Naive thymus-derived CD4-positive, alpha-beta T cell (primary cell): ENCODE results near the gene CHRNA1. TPM values are rescaled to one million over a fixed set of nuclear protein-coding genes. Genes with fewer than 3 reads are reported as not detected.

ENCODE experiments used
- ATAC-seq: fragments of 150-1000 bp; cut with Tn5 transposase; 2 replicates; pipeline ENCODE4 v1.10.0; 2021; ENCODE audit warnings: mild to moderate bottlenecking, moderate library complexity
- CTCF ChIA-PET: fragments of 350-600 bp; sonication (Branson Sonifier 250); formaldehyde crosslinking; loops from one replicate; lab custom pipeline; 2021; ENCODE audit warnings: antibody characterized with exemption; lab: Charles Lee
- POLR2A ChIA-PET: fragments of 350-600 bp; sonication (Branson Sonifier 250); formaldehyde crosslinking; loops from one replicate; lab custom pipeline; 2021; ENCODE audit warnings: antibody characterized with exemption, inconsistent platforms; lab: Charles Lee
- DNase-seq, 9 donors: peaks; one replicate each; pipeline versions ENCODE4 v3.0.0 to v3.0.0-alpha.2; 2020 to 2022; ENCODE audit warnings: mixed read lengths in 1 of 9
- H3K27ac ChIP-seq: one replicate; pipeline ENCODE4 v1.7.0; 2013; ENCODE audit warnings: mild to moderate bottlenecking, low read depth, low read length, moderate library complexity
- H3K27me3 ChIP-seq, 2 donors: one replicate each; pipeline ENCODE4 v1.7.0; 2013; ENCODE audit warnings: low read length in 2 of 2, mild to moderate bottlenecking in 2 of 2, moderate library complexity in 2 of 2; ENCODE audit not compliant: control insufficient read depth in 2 of 2, insufficient read depth in 2 of 2
- H3K36me3 ChIP-seq, 3 experiments: 1 replicate in 2 of 3; 2 replicates in 1 of 3; pipeline ENCODE4 v1.7.0; 2013; ENCODE audit warnings: low read length in 3 of 3, mild to moderate bottlenecking in 3 of 3, moderate library complexity in 1 of 3; ENCODE audit not compliant: insufficient read depth in 3 of 3, control insufficient read depth in 2 of 3
- H3K4me1 ChIP-seq, 2 donors: one replicate each; pipeline ENCODE4 v1.7.0; 2013; ENCODE audit warnings: low read length in 2 of 2, mild to moderate bottlenecking in 2 of 2, moderate library complexity in 1 of 2; ENCODE audit not compliant: control insufficient read depth in 2 of 2, insufficient read depth in 2 of 2
- H3K4me3 ChIP-seq: 2 replicates; pipeline ENCODE4 v1.7.0; 2013; ENCODE audit warnings: mild to moderate bottlenecking, low read length
- H3K9me3 ChIP-seq, 3 experiments: 1 replicate in 2 of 3; 2 replicates in 1 of 3; pipeline ENCODE4 v1.7.0; 2013; ENCODE audit warnings: low read length in 3 of 3; ENCODE audit not compliant: control insufficient read depth in 2 of 3
- H3K27ac Mint-ChIP-seq, 9 donors: one replicate each; pipeline ENCODE4 v1.8.0; 2020 to 2022; ENCODE audit warnings: mixed read lengths in 9 of 9, mild to moderate bottlenecking in 8 of 9, moderate library complexity in 5 of 9, inconsistent platforms in 2 of 9
- H3K27me3 Mint-ChIP-seq, 5 donors: one replicate each; pipeline ENCODE4 v1.8.0; 2021 to 2022; ENCODE audit warnings: mixed read lengths in 5 of 5, mild to moderate bottlenecking in 1 of 5
- H3K36me3 Mint-ChIP-seq, 5 donors: one replicate each; pipeline ENCODE4 v1.8.0; 2020 to 2022; ENCODE audit warnings: mixed read lengths in 5 of 5, mild to moderate bottlenecking in 3 of 5, inconsistent platforms in 1 of 5
- H3K4me1 Mint-ChIP-seq, 7 donors: one replicate each; pipeline ENCODE4 v1.8.0; 2020 to 2022; ENCODE audit warnings: mixed read lengths in 7 of 7, mild to moderate bottlenecking in 3 of 7, inconsistent platforms in 1 of 7
- H3K4me3 Mint-ChIP-seq, 10 donors: one replicate each; pipeline ENCODE4 v1.8.0; 2020 to 2022; ENCODE audit warnings: mild to moderate bottlenecking in 10 of 10, mixed read lengths in 10 of 10, moderate library complexity in 6 of 10, inconsistent platforms in 2 of 10
- H3K9me3 Mint-ChIP-seq, 11 donors: one replicate each; pipeline ENCODE4 v1.8.0; 2020 to 2022; ENCODE audit warnings: mixed read lengths in 11 of 11, mild to moderate bottlenecking in 4 of 11, inconsistent platforms in 1 of 11, moderate library complexity in 1 of 11
- intact Hi-C, 2 donors: fragments of 100-400 bp; cut with micrococcal nuclease; formaldehyde crosslinking; loops; one replicate each; pipeline ENCODE4 v1.15.1; 2023
- polyA plus RNA-seq, 2 donors: library from polyadenylated mRNA; unstranded; fragments of 300-500 nt; fragmentation: Illumina TruSeq; gene quantifications; one replicate each; pipeline ENCODE4 v1.2.3, GENCODE V29; 2021
- total RNA-seq, 6 experiments: library from RNA in 5 of 6; stranded (reverse) in 5 of 6; gene quantifications; 1 replicate in 5 of 6; 2 replicates in 1 of 6; pipeline ENCODE4 v1.2.3 and lab custom pipeline; 2021 to 2026

CHRNA1 gene
- total and polyA plus RNA-seq, 7 experiments from 2014 or later = not detected

DNA sequence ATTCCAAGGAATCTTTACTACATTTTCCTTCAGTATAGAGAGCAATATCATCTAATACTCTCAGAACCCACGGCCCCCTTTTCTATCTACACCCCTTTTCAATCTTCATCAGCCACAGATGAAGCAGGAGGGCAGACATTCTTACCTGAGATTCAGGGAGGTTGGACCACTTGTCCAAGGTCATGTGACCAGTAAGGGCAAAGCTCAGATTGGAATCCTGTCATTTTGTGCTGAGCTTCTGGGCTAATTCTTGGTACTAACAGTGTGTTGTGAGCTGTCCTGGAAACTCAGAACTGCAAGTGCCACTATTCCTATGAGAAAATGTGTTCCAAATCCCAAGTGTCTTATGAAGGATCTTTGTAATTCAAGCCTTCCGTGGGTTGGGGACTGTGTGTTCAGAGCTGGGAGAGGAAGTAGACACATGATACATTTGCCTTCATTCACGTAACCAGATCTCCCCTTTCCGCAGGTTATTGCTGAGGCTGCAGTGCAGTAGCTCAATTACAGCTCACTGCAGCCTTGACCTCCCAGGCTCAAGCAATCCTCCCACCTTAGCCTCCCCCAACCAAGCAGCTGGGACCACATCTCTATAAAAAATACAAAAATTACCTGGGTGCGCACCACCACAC, 3.3 kb downstream of the CHRNA1 start:
- H3K4me3 Mint-ChIP-seq = no peak overlapping the region
- H3K36me3 ChIP-seq = no peaks in the 10 kb centered on the region
- no peak overlapping the region for H3K4me3 ChIP-seq
- intact Hi-C loops = no loop called here
- DNase-seq (no peak), ATAC-seq (no peak)
- H3K27ac Mint-ChIP-seq = no peak overlapping the region
- no peaks in the 10 kb centered on the region for H3K9me3 ChIP-seq
- H3K27ac ChIP-seq = no peak overlapping the region
- no peaks in the 10 kb centered on the region for H3K4me1 ChIP-seq
- peaks cover 0 to 14% (median 0%) of the 10 kb centered on the region in 5 donors for H3K27me3 Mint-ChIP-seq
- H3K4me1 Mint-ChIP-seq = peaks cover 0 to 10% (median 9%) of the 10 kb centered on the region in 7 donors
- ChIA-PET CTCF (no interaction called here), POLR2A (no interaction called here)
- no peaks in the 10 kb centered on the region for H3K27me3 ChIP-seq
- no peaks in the 10 kb centered on the region for H3K36me3 Mint-ChIP-seq
- peaks cover 0 to 2% (median 0%) of the 10 kb centered on the region in 11 donors for H3K9me3 Mint-ChIP-seq

DNA sequence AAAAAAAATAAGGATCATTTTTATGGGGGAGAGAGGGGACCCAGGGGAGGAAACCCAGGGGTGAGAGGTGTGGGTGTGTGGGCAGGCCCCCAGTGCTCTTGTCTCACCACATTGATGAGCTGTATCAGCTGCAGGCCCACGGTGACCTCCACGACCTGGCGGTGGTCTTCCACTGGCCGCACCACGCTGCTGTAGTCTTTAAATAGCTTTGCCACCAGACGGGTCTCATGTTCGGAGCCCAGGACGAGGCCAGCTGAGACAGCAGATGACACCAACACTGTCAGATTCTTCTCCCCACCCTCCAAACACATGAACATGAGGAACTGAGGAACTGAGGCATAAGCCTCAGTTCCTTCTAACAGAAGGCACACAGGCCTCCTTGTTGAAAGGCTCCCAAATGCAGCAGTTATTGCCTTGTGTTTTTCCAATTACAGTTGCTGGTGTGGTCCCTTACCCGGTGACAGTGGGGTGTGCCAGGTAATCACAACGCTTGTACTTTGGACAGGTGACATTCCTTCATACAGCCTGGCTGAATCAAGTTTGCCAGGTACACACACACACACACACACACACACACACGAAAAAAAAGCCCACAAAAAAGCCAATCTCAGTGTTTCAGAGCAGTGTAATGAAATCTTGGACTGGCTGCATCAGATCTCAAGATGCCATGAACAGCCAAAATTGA, 4.7 kb downstream of the CHRNA1 start:
- Histone ChIP-seq H3K4me1 (no peaks in the 10 kb centered on the region), H3K27me3 (no peaks in the 10 kb centered on the region), H3K9me3 (no peaks in the 10 kb centered on the region), H3K4me3 (no peak overlapping the region), H3K36me3 (no peaks in the 10 kb centered on the region), H3K27ac (no peak overlapping the region)
- Mint-ChIP-seq H3K4me3 (no peak overlapping the region), H3K4me1 (peaks cover 0 to 10% (median 9%) of the 10 kb centered on the region in 7 donors), H3K9me3 (peaks cover 0 to 2% (median 0%) of the 10 kb centered on the region in 11 donors), H3K27ac (no peak overlapping the region), H3K27me3 (peaks cover 0 to 12% (median 0%) of the 10 kb centered on the region in 5 donors), H3K36me3 (no peaks in the 10 kb centered on the region)
- intact Hi-C loops = no loop called here
- ChIA-PET POLR2A (no interaction called here), CTCF (interaction anchor here (1.1 kb wide), 1 partner anchor 15 kb away, joined by 4 read pairs; no protein-coding TSS in a partner anchor)
- DNase-seq (no peak), ATAC-seq (no peak)

DNA sequence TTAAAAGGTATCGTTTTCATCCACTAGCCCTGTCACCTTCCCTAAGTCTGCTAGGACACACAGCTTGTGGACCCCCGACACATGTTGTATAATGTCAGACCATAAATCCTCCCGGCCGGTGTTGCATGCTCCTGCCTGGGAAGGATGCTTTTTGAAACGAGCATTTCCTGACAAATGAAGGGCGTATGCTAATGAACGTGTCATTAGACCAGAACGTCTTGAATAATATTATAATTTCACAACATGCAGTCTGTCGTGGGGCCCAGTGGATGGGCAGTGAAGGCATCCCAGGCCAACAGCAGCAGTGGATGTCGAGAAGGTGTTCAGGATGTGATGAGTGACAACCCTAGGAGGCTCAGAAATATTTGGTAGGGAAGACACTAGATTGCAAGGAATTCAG, 7.5 kb downstream of the CHRNA1 start:
- peaks cover 0 to 10% (median 0%) of the 10 kb centered on the region in 5 donors for H3K27me3 Mint-ChIP-seq
- no peaks in the 10 kb centered on the region for H3K36me3 Mint-ChIP-seq
- no peak for DNase-seq
- ChIA-PET CTCF (no interaction called here), POLR2A (no interaction called here)
- H3K4me3 Mint-ChIP-seq = no peak overlapping the region
- no peaks in the 10 kb centered on the region for H3K9me3 ChIP-seq
- peaks cover 0 to 23% of the 10 kb centered on the region in 2 donors for H3K4me1 ChIP-seq
- no peaks in the 10 kb centered on the region for H3K36me3 ChIP-seq
- no peak overlapping the region for H3K27ac Mint-ChIP-seq
- H3K4me1 Mint-ChIP-seq = peaks cover 0 to 13% (median 0%) of the 10 kb centered on the region in 7 donors
- intact Hi-C loops = no loop called here
- H3K4me3 ChIP-seq = no peak overlapping the region
- H3K27me3 ChIP-seq = no peaks in the 10 kb centered on the region
- peaks cover 0 to 2% (median 0%) of the 10 kb centered on the region in 11 donors for H3K9me3 Mint-ChIP-seq
- H3K27ac ChIP-seq = no peak overlapping the region
- no peak for ATAC-seq

DNA sequence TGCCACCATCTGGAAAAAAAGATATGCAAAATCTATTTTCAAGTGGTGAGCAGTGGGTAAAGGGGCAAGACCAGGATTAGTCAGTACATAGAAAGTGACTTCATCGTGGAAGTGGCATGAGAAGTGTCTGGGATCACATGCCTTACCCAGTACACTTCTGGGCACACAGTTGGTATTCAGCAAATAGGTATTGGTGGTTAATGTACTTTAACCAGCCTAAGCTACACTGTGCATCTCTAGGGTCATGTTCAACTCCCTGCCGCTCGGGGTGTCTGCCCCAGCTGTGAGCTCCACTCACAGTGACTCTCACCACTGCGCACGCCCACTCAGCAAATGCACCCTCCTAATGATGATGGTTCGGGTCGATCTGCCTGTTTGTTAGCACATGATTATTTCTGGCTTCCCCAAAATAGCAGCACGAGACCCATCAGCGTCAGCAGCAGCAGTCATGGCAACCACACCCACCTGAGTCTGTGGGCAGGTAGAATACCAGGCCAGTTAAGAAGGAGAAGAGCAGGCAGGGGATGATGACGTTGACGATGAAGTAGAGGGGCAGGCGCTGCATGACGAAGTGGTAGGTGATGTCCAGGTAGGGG, 11.1 kb downstream of the CHRNA1 start:
- intact Hi-C loops = loop anchor here in 1 of 2 donors (5.0 kb wide), 3 partner anchors 36 to 414 kb away; partner anchors contain the start of gene ATF2
- Histone ChIP-seq H3K4me3 (no peak overlapping the region), H3K9me3 (no peaks in the 10 kb centered on the region), H3K27ac (no peak overlapping the region), H3K4me1 (peaks cover 8 to 49% of the 10 kb centered on the region in 2 donors), H3K27me3 (no peaks in the 10 kb centered on the region), H3K36me3 (no peaks in the 10 kb centered on the region)
- Mint-ChIP-seq H3K4me1 (peaks cover 7 to 31% (median 16%) of the 10 kb centered on the region in 7 donors), H3K27me3 (peaks cover 0 to 22% (median 3%) of the 10 kb centered on the region in 5 donors), H3K4me3 (peak overlapping the region in 1 of 10 donors; percentile 44), H3K36me3 (no peaks in the 10 kb centered on the region), H3K27ac (peak overlapping the region in 2 of 9 donors; percentile 62 to 76), H3K9me3 (no peaks in the 10 kb centered on the region)
- ChIA-PET POLR2A (no interaction called here), CTCF (no interaction called here)
- DNase-seq (no peak), ATAC-seq (peak; percentile 28)

DNA sequence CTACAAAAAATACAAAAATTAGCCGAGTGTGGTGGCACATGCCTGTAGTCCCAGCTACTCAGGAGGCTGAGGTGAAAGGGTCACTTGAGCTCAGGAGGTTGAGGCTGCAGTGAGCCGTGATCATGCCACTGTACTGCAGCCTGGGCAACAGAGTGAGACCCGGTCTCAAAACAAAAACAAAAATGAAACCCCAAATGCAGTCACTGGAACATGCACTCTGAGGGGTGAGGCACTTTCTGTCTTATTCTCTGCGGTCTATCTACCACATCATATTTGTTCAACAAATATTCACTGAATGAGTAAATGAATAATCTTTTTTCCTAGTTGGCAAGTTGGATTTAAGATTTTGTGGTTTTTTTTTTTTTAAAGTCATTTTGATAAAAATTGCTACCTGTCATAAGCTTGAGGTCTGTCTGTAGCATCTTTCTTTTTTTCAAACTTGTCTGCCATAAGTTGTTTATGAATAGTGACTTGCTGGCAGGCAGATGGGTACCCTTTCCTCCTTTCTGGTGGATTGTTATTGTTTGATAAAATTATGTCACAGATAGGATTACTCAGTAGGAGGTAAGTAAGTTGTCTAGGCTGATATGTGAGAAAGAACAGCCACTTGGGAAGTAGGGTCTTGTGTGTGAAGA, 11.8 kb downstream of the CHRNA1 start:
- ChIA-PET POLR2A (no interaction called here), CTCF (no interaction called here)
- Mint-ChIP-seq H3K4me3 (peak overlapping the region in 1 of 10 donors; percentile 44), H3K36me3 (no peaks in the 10 kb centered on the region), H3K27me3 (peaks cover 0 to 22% (median 3%) of the 10 kb centered on the region in 5 donors), H3K27ac (peak overlapping the region in 2 of 9 donors; percentile 62 to 76), H3K4me1 (peaks cover 7 to 31% (median 16%) of the 10 kb centered on the region in 7 donors), H3K9me3 (no peaks in the 10 kb centered on the region)
- Histone ChIP-seq H3K27ac (no peak overlapping the region), H3K9me3 (no peaks in the 10 kb centered on the region), H3K4me3 (no peak overlapping the region), H3K27me3 (no peaks in the 10 kb centered on the region), H3K36me3 (no peaks in the 10 kb centered on the region), H3K4me1 (peaks cover 8 to 49% of the 10 kb centered on the region in 2 donors)
- ATAC-seq (no peak), DNase-seq (peak in 1 of 9 donors; percentile 41)
- intact Hi-C loops = loop anchor here in 1 of 2 donors (5.0 kb wide), 3 partner anchors 35 to 415 kb away; partner anchors contain the start of gene ATF2

DNA sequence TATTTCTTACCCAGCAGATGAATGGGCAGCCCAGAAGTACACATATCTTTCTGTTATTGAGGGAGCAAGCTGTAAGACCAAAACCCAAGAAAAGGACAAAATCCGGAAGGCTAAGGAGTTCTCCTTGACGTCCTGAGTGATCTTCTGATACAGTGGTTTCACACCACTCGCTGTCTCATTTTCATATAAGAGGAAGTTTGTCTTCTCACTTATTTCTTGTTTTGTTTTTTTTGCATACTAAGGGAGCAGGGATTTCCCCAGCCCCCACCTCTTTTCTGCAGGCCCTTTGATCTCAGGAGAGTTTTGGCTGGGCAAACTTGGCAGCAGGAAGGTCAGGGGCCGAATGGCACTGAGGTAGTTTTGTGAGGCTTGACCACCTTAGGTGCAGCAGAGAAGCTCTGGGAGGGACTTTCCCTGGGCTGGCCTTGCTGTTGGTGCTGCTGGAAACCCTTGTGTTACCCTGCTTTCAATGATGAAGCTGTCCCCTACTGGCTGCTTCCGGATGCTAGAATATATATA, 13.3 kb downstream of the CHRNA1 start:
- intact Hi-C loops = loop anchor here in 1 of 2 donors (5.0 kb wide), 3 partner anchors 34 to 416 kb away; partner anchors contain the start of gene ATF2
- DNase-seq = peak in 8 of 9 donors; percentile 9 to 55 (median 32)
- ATAC-seq = peak; percentile 60
- H3K4me3 ChIP-seq = no peak overlapping the region
- Mint-ChIP-seq H3K9me3 (no peaks in the 10 kb centered on the region), H3K27me3 (peaks cover 0 to 23% (median 0%) of the 10 kb centered on the region in 5 donors), H3K4me3 (peak overlapping the region in 2 of 10 donors; percentile 6 to 52), H3K27ac (peak overlapping the region in 7 of 9 donors; percentile 14 to 70 (median 50)), H3K36me3 (no peaks in the 10 kb centered on the region), H3K4me1 (peaks cover 7 to 31% (median 16%) of the 10 kb centered on the region in 7 donors)
- ChIA-PET CTCF (interaction anchor here (1.1 to 1.3 kb wide), 2 partner anchors 20 to 50 kb away, joined by 3 to 4 read pairs; no protein-coding TSS in a partner anchor), POLR2A (no interaction called here)
- H3K9me3 ChIP-seq = no peaks in the 10 kb centered on the region
- H3K27me3 ChIP-seq = no peaks in the 10 kb centered on the region
- H3K27ac ChIP-seq = no peak overlapping the region
- H3K36me3 ChIP-seq = no peaks in the 10 kb centered on the region
- peaks cover 8 to 49% of the 10 kb centered on the region in 2 donors for H3K4me1 ChIP-seq
